SH-SY5Y (cell line): ENCODE measurements around the gene TRMT1.

ENCODE experiments used
- GATA2 ChIP-seq: IDR thresholded peaks from 2 replicates; pipeline ENCODE4 v1.6.1; 2011; ENCODE audit warnings: mild to moderate bottlenecking, low read depth, low read length
- GATA3 ChIP-seq: IDR thresholded peaks from 2 replicates; pipeline ENCODE4 v1.6.1; 2011; ENCODE audit warnings: low read depth, mild to moderate bottlenecking, low read length, moderate library complexity

GRCh38 chr19:13064092-13064489 is 52.4 kb downstream of the TRMT1 start:
- TF ChIP-seq GATA2: no peak
- no peak for TF ChIP-seq GATA3
